Heart left ventricle (tissue), 16 donors: ENCODE results near the gene IL34. TPM values are rescaled to one million over a fixed set of nuclear protein-coding genes. Genes with fewer than 3 reads are reported as not detected.

Source experiments
- ATAC-seq, 4 donors: fragments of 200-7000 bp; cut with Tn5 transposase; one replicate each; pipeline ENCODE4 v1.9.1; 2020 to 2022; ENCODE audit warnings: moderate library complexity in 4 of 4, mild to moderate bottlenecking in 3 of 4, moderate number of reproducible peaks in 1 of 4
- DNase-seq, 5 donors: peaks; one replicate each; pipeline ENCODE4 v3.0.0-alpha.2; 2020
- H3K27ac ChIP-seq, 12 donors: fragments of 200-600 bp; sonication (generic) in 4 of 12; one replicate each; pipeline versions ENCODE4 v1.5.0 to v1.8.0; 2016 to 2022; ENCODE audit warnings: mild to moderate bottlenecking in 2 of 12
- H3K27me3 ChIP-seq, 9 donors: fragments of 200-600 bp; sonication (generic) in 2 of 9; one replicate each; pipeline versions ENCODE4 v1.5.1 to v1.8.0; 2016 to 2022; ENCODE audit warnings: mild to moderate bottlenecking in 3 of 9
- H3K36me3 ChIP-seq, 9 donors: fragments of 200-600 bp; sonication (generic) in 2 of 9; one replicate each; pipeline versions ENCODE4 v1.5.0 to v1.8.0; 2018 to 2022; ENCODE audit warnings: mild to moderate bottlenecking in 2 of 9
- H3K4me1 ChIP-seq, 12 donors: fragments of 200-600 bp; sonication (generic) in 4 of 12; one replicate each; pipeline versions ENCODE4 v1.5.0 to v1.8.0; 2016 to 2022; ENCODE audit warnings: mild to moderate bottlenecking in 3 of 12
- H3K4me3 ChIP-seq, 12 donors: fragments of 200-600 bp; sonication (generic) in 4 of 12; one replicate each; pipeline versions ENCODE4 v1.5.0 to v1.8.0; 2017 to 2022; ENCODE audit warnings: mild to moderate bottlenecking in 9 of 12, moderate library complexity in 4 of 12
- H3K9me3 ChIP-seq, 12 donors: fragments of 200-600 bp; sonication (generic) in 4 of 12; one replicate each; pipeline versions ENCODE4 v1.5.0 to v1.8.0; 2016 to 2022; ENCODE audit warnings: mild to moderate bottlenecking in 1 of 12
- CTCF ChIP-seq, 12 donors: fragments of 200-600 bp; sonication (generic) in 4 of 12; IDR thresholded peaks; one replicate each; pipeline versions ENCODE4 v1.5.0 to v1.8.0; 2018 to 2022; ENCODE audit warnings: antibody characterized with exemption in 12 of 12, mild to moderate bottlenecking in 5 of 12
- POLR2A ChIP-seq, 2 donors: fragments of 450-650 bp; IDR thresholded peaks; one replicate each; pipeline ENCODE4 v1.6.1; 2017; ENCODE audit warnings: antibody characterized with exemption in 2 of 2, mild to moderate bottlenecking in 2 of 2, moderate library complexity in 2 of 2
- WGBS, 4 donors: extraction: QIAGEN DNeasy Blood & Tissue Kit in 2 of 4; methylation state at CpG; one replicate each; pipeline versions ENCODE4 v1.1.5 to v1.1.7; 2013 to 2018; 5-methylcytosine and 5-hydroxymethylcytosine counted together
- intact Hi-C, 10 donors: fragments of 100-400 bp; cut with DNase I; formaldehyde crosslinking; loops; one replicate each; pipeline versions ENCODE4 v1.11.1 to v1.14.2; 2022
- polyA plus RNA-seq, 2 donors: library from polyadenylated mRNA; stranded (reverse); fragments of 200-250 nt; gene quantifications; one replicate each; pipeline ENCODE4 v1.2.3, GENCODE V29; 2013
- total RNA-seq, 9 donors: library from RNA; depleted of rRNA in 2 of 9; stranded (reverse); fragments of >200 nt in 2 of 9; fragmentation: NEBNext Ultra II Directional in 3 of 9; extraction: Animal tissue kit (Norgen Biotek cat#: 25700) in 3 of 9; gene quantifications; one replicate each; pipeline versions ENCODE4 v1.1.0 to v1.2.4, GENCODE V29; 2016 to 2023
- donor health status: ischemic (EF 13 %, LVEDD 7.1; RV severe dilation, severe dysfunction).
- donor health status: healthy with polysubstance abuse.
- donor health status: DM: no; HTN: yes; CAD: no.
- donor health status: DM: no; HTN: no; CAD: no.
- donor health status: ischemic (EF 25% LVEDD 6.9; RV normal size, moderate dysfunction).
- donor health status: ischemic (EF 25% LVEDD 5.7; RV mildly dilated, moderate dysfunction).
- donor health status: healthy.
- donor health status: DM: yes; HTN: yes; CAD: no.
- donor health status: ischemic (EF 35%, LVEDD 5.7; RV mildly dilated, moderate dysfunction).
- donor health status: nonischemic (EF 11% LVEDD 7.7; RV severe dilation, severe dysfunction).
- donor health status: DM: yes; HTN: yes; CAD: no.
- donor health status: PGD.
- donor health status: ischemic (EF 29% LVEDD 5.4; RV normal size, mild dysfunction).
- donor health status: nonischemic (EF 23%, LVEDD 6.1; RV moderate dilation, normal function).

Gene IL34
- total and polyA plus RNA-seq, 11 donors = 0.49 to 6.5 (median 2.5) TPM

- TF ChIP-seq CTCF (IDR thresholded peaks at IDR 0.05) = no peak
- intact Hi-C loops = loop anchor here in 3 of 10 donors (5.0 to 10.0 kb wide), 2 partner anchors 70 to 73 kb away; no protein-coding TSS in a partner anchor
- no peak for DNase-seq
- WGBS, 4 donors = 77 to 88% (median 81%) methylated on average over 9 to 10 of the region's 10 CpGs
- Histone ChIP-seq H3K9me3 (no peaks in the 10 kb centered on the region), H3K4me3 (no peak overlapping the region), H3K36me3 (no peaks in the 10 kb centered on the region), H3K4me1 (peaks cover 0 to 17% (median 2%) of the 10 kb centered on the region in 12 donors), H3K27ac (no peak overlapping the region), H3K27me3 (no peaks in the 10 kb centered on the region)
- no peak for ATAC-seq
These were observed 1.4 kb upstream of the IL34 start for GRCh38 chr16:70644763-70645597.

GRCh38 chr16:70647441-70648359 is 1.3 kb downstream of the IL34 start:
- ATAC-seq (no peak), DNase-seq (no peak)
- intact Hi-C loops = loop anchor here in 3 of 10 donors (5.0 to 10.0 kb wide), 2 partner anchors 73 to 75 kb away; no protein-coding TSS in a partner anchor
- Histone ChIP-seq H3K36me3 (no peaks in the 10 kb centered on the region), H3K9me3 (no peaks in the 10 kb centered on the region), H3K4me1 (peaks cover 0 to 15% (median 2%) of the 10 kb centered on the region in 12 donors), H3K27me3 (no peaks in the 10 kb centered on the region), H3K4me3 (peak overlapping the region in 4 of 12 donors; percentile 16 to 48 (median 40)), H3K27ac (peak overlapping the region in 4 of 12 donors; percentile 33 to 66 (median 58))
- 84 to 88% (median 86%) methylated on average over 15 of the region's 15 CpGs for WGBS, 4 donors
- TF ChIP-seq POLR2A (IDR thresholded peaks at IDR 0.05) (no peak), CTCF (IDR thresholded peaks at IDR 0.05) (no peak)

GRCh38 chr16:70648606-70649005 is 2.2 kb downstream of the IL34 start:
- no peaks in the 10 kb centered on the region for H3K36me3 ChIP-seq
- WGBS, 4 donors = 84 to 93% (median 88%) methylated on average over 6 of the region's 6 CpGs
- ATAC-seq (no peak), DNase-seq (no peak)
- no peak for TF ChIP-seq CTCF (IDR thresholded peaks at IDR 0.05)
- TF ChIP-seq POLR2A (IDR thresholded peaks at IDR 0.05) = no peak
- H3K27ac ChIP-seq = no peak overlapping the region
- H3K4me3 ChIP-seq = no peak overlapping the region
- peaks cover 0 to 18% (median 2%) of the 10 kb centered on the region in 12 donors for H3K4me1 ChIP-seq
- intact Hi-C loops = loop anchor here in 3 of 10 donors (5.0 to 10.0 kb wide), 2 partner anchors 74 to 76 kb away; no protein-coding TSS in a partner anchor
- no peaks in the 10 kb centered on the region for H3K27me3 ChIP-seq
- no peaks in the 10 kb centered on the region for H3K9me3 ChIP-seq
